IMR-90 (cell line): ENCODE data around the gene C1orf167.

Experiments used
- CTCF ChIP-seq: conservative IDR thresholded peaks from 2 replicates; pipeline ENCODE4 v1.5.1; 2012; ENCODE audit warnings: mild to moderate bottlenecking, low read depth, low read length, improper control_type of control experiment
- ELK1 ChIP-seq: fragments of 150-350 bp; IDR thresholded peaks from 2 replicates; pipeline ENCODE4 v1.6.1; 2016; ENCODE audit warnings: low read depth, mild to moderate bottlenecking, low read length, moderate library complexity, borderline replicate concordance

- TF ChIP-seq CTCF, result no peak
- no peak for TF ChIP-seq ELK1
These were observed 2.2 kb upstream of the C1orf167 start for GRCh38 chr1:11759791-11760190.
